ENCODE measurements around the gene CHAC1. TPM values are rescaled to one million over a fixed set of nuclear protein-coding genes. Genes with fewer than 3 reads are reported as not detected.

Gene CHAC1
- total RNA-seq, 4 donors from 2014 or later: 0.60 to 6.7 (median 2.5) TPM

DNA sequence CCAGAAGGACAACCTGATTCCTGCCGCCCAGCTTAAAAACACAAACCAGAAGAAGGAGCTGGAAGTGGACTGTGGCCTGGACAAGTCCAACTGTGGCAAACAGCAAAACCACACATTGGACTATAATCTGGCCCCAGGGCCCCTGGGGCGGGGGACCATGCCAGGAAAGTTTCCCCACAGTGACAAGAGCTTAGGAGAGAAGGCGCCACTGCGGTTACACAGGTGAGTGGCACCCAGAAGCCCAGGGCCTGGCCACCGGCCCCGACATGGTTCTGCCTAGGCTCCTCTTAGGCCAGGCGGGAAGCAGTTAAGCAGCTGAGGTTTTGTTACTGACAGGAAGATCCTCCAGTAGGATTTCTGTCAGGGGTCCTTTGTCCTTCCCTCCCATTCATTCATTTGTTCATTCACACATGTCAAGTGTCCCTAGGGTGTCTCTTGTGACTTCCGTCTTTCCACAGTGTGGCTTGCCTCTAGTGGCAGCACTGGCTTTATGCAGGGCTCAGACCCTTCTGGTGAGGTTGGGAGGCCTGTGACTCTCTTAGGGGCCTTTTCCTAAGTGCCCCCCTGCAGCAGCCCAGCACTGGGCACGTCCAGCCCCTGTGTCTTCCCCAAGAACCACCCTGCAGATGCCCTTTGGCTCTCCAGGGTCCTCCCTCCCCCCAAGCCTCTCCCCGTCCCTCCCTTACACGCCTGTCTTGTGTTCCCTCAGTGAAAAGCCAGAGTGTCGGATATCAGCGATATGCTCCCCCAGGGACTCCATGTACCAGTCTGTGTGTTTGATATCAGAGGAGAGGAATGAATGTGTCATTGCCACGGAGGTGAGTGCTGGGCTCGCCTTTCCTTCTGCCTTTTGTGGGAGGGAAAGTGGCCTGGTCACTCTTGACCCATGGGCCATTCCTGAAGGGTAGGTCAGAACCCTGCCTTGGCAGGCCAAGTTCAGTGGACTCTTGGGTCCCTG is 16.3 kb upstream of the CHAC1 start:
- peak overlapping the region in 1 of 4 donors; percentile 31 for H3K27ac ChIP-seq
- in situ Hi-C loops (cut with MboI; ENCODE audit: low pct_ligation_motif_present in 1 of 4, low pct_unique_long_range_greater_than_20kb in 1 of 4, low sequenced_read_pairs in 3 of 4) (no loop called here), intact Hi-C loops (cut with DNase I; ENCODE audit: low total_unique reads) (no loop called here)
- H3K9me3 ChIP-seq: no peaks in the 10 kb centered on the region
- H3K27me3 ChIP-seq: no peaks in the 10 kb centered on the region
- H3K4me3 ChIP-seq: no peak overlapping the region
- no peaks in the 10 kb centered on the region for H3K36me3 ChIP-seq
- peaks cover 7 to 39% (median 23%) of the 10 kb centered on the region in 4 donors for H3K4me1 ChIP-seq
- no peak for DNase-seq
- no peak for TF ChIP-seq EP300 (IDR thresholded peaks at IDR 0.05; ENCODE audit: low read depth)
- WGBS, 2 donors (ENCODE audit: low coverage in 1 of 2): 74 to 85% methylated on average over 3 to 15 of the region's 15 CpGs

GRCh38 chr15:40937762-40938535 is 15.3 kb upstream of the CHAC1 start:
- intact Hi-C loops (cut with DNase I; ENCODE audit: low total_unique reads): no loop called here
- TF ChIP-seq EP300 (IDR thresholded peaks at IDR 0.05; ENCODE audit: low read depth): no peak
- TF ChIP-seq CTCF (IDR thresholded peaks at IDR 0.05): peak in 4 of 5 experiments; percentile 25 to 66 (median 44)
- no peaks in the 10 kb centered on the region for H3K9me3 ChIP-seq
- no peak overlapping the region for H3K4me3 ChIP-seq
- no peaks in the 10 kb centered on the region for H3K27me3 ChIP-seq
- in situ Hi-C loops (cut with MboI; ENCODE audit: low pct_ligation_motif_present in 1 of 4, low pct_unique_long_range_greater_than_20kb in 1 of 4, low sequenced_read_pairs in 3 of 4): no loop called here
- no peaks in the 10 kb centered on the region for H3K36me3 ChIP-seq
- H3K4me1 ChIP-seq: peaks cover 16 to 44% (median 32%) of the 10 kb centered on the region in 4 donors
- H3K27ac ChIP-seq: peak overlapping the region in 1 of 4 donors; percentile 31
- WGBS, 2 donors (ENCODE audit: low coverage in 1 of 2): 67% methylated on average over 19 of the region's 19 CpGs; no CpG with 5 or more reads in 1 of the 2 donors
- DNase-seq: peak; percentile 39

DNA sequence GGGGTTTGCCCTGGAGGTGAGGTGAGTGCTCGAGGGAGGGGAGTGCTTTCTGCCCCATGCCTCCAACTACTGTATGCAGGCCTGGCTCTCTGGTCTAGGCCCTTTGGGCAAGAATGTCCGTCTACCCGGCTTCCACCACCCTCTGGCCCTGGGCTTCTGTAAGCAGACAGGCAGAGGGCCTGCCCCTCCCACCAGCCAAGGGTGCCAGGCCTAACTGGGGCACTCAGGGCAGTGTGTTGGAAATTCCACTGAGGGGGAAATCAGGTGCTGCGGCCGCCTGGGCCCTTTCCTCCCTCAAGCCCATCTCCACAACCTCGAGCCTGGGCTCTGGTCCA is 14.8 kb upstream of the CHAC1 start:
- DNase-seq: no peak
- Histone ChIP-seq H3K4me1 (peaks cover 16 to 40% (median 31%) of the 10 kb centered on the region in 4 donors), H3K4me3 (no peak overlapping the region), H3K27ac (peak overlapping the region in 1 of 4 donors; percentile 31), H3K36me3 (no peaks in the 10 kb centered on the region), H3K27me3 (no peaks in the 10 kb centered on the region), H3K9me3 (no peaks in the 10 kb centered on the region)
- TF ChIP-seq POLR2A (IDR thresholded peaks at IDR 0.05) (no peak), EP300 (IDR thresholded peaks at IDR 0.05; ENCODE audit: low read depth) (no peak), POLR2AphosphoS5 (IDR thresholded peaks at IDR 0.05) (no peak), CTCF (IDR thresholded peaks at IDR 0.05) (no peak)
- intact Hi-C loops (cut with DNase I; ENCODE audit: low total_unique reads) (no loop called here), in situ Hi-C loops (cut with MboI; ENCODE audit: low pct_ligation_motif_present in 1 of 4, low pct_unique_long_range_greater_than_20kb in 1 of 4, low sequenced_read_pairs in 3 of 4) (no loop called here)
- WGBS, 2 donors (ENCODE audit: low coverage in 1 of 2): 85 to 86% methylated on average over 1 to 6 of the region's 6 CpGs

DNA sequence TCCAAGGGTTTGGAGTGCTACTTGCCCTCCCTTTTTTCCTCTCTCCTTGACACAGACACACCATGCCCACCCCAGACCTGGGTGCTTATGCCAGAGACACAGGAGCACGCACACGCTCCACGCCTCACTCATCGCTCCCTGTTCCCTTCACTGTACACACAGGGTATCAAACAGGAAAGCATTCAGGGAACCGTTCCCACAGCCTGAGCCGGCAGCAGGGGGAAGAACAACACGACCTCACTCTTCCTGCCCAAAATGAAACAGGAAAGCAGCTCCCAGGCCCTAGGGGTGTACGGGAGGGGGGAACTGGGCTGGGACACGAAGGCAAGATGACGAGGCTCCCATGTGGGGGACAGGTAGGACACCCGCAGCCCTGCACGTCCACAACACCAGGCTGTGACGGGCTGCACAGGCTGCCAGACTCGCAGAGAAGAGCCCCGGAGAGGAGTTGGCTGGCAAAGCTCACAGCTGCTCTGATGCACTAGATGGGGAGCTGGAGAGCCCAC is 12.9 kb upstream of the CHAC1 start:
- H3K9me3 ChIP-seq: no peaks in the 10 kb centered on the region
- no peak overlapping the region for H3K4me3 ChIP-seq
- intact Hi-C loops (cut with DNase I; ENCODE audit: low total_unique reads): no loop called here
- no peaks in the 10 kb centered on the region for H3K27me3 ChIP-seq
- H3K4me1 ChIP-seq: peaks cover 16 to 37% (median 21%) of the 10 kb centered on the region in 4 donors
- H3K36me3 ChIP-seq: no peaks in the 10 kb centered on the region
- peak overlapping the region; percentile 81 to 91 (median 86) for H3K27ac ChIP-seq
- in situ Hi-C loops (cut with MboI; ENCODE audit: low pct_ligation_motif_present in 1 of 4, low pct_unique_long_range_greater_than_20kb in 1 of 4, low sequenced_read_pairs in 3 of 4): no loop called here
- 34 to 50% methylated on average over 7 to 15 of the region's 15 CpGs for WGBS, 2 donors (ENCODE audit: low coverage in 1 of 2)
- no peak for DNase-seq
- TF ChIP-seq POLR2AphosphoS5 (IDR thresholded peaks at IDR 0.05) (no peak), POLR2A (IDR thresholded peaks at IDR 0.05) (no peak), CTCF (IDR thresholded peaks at IDR 0.05) (no peak), EP300 (IDR thresholded peaks at IDR 0.05; ENCODE audit: low read depth) (no peak)

All from transverse colon (tissue), 4 donors.